Caco-2 (cell line): ENCODE data around the gene FHIT. TPM values are rescaled to one million over a fixed set of nuclear protein-coding genes. Genes with fewer than 3 reads are reported as not detected.

Source experiments
- BruUV-seq: library from RNA; stranded (reverse); fragments of 400-500 nt; replicated peaks from 2 replicates; lab custom pipeline; 2021; lab: Mats Ljungman, UMichigan
- CTCF ChIA-PET: fragments of 300-600 bp; sonication (Branson Sonifier 250); formaldehyde crosslinking; loops from one replicate; lab custom pipeline; 2022; ENCODE audit warnings: antibody characterized with exemption; lab: Charles Lee
- POLR2A ChIA-PET: fragments of 300-600 bp; sonication (Branson Sonifier 250); formaldehyde crosslinking; loops from one replicate; lab custom pipeline; 2022; ENCODE audit warnings: antibody characterized with exemption; lab: Charles Lee
- DNase-seq, 2 experiments: peaks; one replicate each; pipeline versions ENCODE4 v3.0.0 to v3.0.0-alpha.2; 2020 to 2022
- H3K27me3 ChIP-seq: replicated peaks from 2 replicates; pipeline ENCODE4 v1.6.0; 2011; ENCODE audit warnings: low read length; ENCODE audit not compliant: control insufficient read depth, insufficient read depth
- H3K36me3 ChIP-seq: 2 replicates; pipeline ENCODE4 v1.5.1; 2011; ENCODE audit warnings: low read length; ENCODE audit not compliant: control insufficient read depth, insufficient read depth
- H3K4me1 ChIP-seq: fragments of 250-450 bp; sonication (Bioruptor Pico); 2 replicates; pipeline ENCODE4 v1.5.1; 2020; ENCODE audit warnings: mild to moderate bottlenecking
- H3K4me3 ChIP-seq: 2 replicates; pipeline ENCODE4 v1.5.1; 2011; ENCODE audit warnings: low read depth, mild to moderate bottlenecking, control low read depth, low read length
- H3K9me3 ChIP-seq: fragments of 250-450 bp; sonication (Bioruptor Pico); 2 replicates; pipeline ENCODE4 v1.5.1; 2020; ENCODE audit warnings: mild to moderate bottlenecking, moderate library complexity
- H3K27ac Mint-ChIP-seq: one replicate; pipeline ENCODE4 v1.8.0; 2022; ENCODE audit warnings: mixed read lengths; ENCODE audit not compliant: unreplicated experiment
- H3K27me3 Mint-ChIP-seq: one replicate; pipeline ENCODE4 v1.8.0; 2022; ENCODE audit warnings: mixed read lengths; ENCODE audit not compliant: insufficient read depth, unreplicated experiment
- H3K36me3 Mint-ChIP-seq: one replicate; pipeline ENCODE4 v1.8.0; 2022; ENCODE audit warnings: mild to moderate bottlenecking, mixed read lengths; ENCODE audit not compliant: insufficient read depth, unreplicated experiment
- H3K4me1 Mint-ChIP-seq: one replicate; pipeline ENCODE4 v1.8.0; 2022; ENCODE audit warnings: low read depth, mixed read lengths; ENCODE audit not compliant: unreplicated experiment
- H3K4me3 Mint-ChIP-seq: one replicate; pipeline ENCODE4 v1.8.0; 2022; ENCODE audit warnings: mild to moderate bottlenecking, moderate library complexity, mixed read lengths; ENCODE audit not compliant: unreplicated experiment
- H3K9me3 Mint-ChIP-seq: one replicate; pipeline ENCODE4 v1.8.0; 2022; ENCODE audit warnings: mixed read lengths; ENCODE audit not compliant: unreplicated experiment
- CTCF ChIP-seq, 2 experiments: fragments of 200-600 bp in 1 of 2; IDR thresholded peaks; 1 replicate in 1 of 2; 2 replicates in 1 of 2; pipeline versions ENCODE4 v1.5.1 to v1.8.0; 2011 to 2022; ENCODE audit warnings: antibody characterized with exemption in 1 of 2, control low read depth in 1 of 2, inconsistent platforms in 1 of 2, low read depth in 1 of 2, low read length in 1 of 2, mild to moderate bottlenecking in 1 of 2, moderate library complexity in 1 of 2; ENCODE audit not compliant: insufficient read depth in 1 of 2, severe bottlenecking in 1 of 2, unreplicated experiment in 1 of 2
- intact Hi-C: fragments of 100-400 bp; cut with micrococcal nuclease; formaldehyde crosslinking; loops from one replicate; pipeline ENCODE4 v1.10.0; 2022; ENCODE audit not compliant: unreplicated experiment
- total RNA-seq: library from RNA; stranded (reverse); gene quantifications from 2 replicates; pipeline ENCODE4 v1.2.3, GENCODE V29; 2022

FHIT gene
- total RNA-seq, 1 experiment from 2014 or later = 8.3 TPM

DNA sequence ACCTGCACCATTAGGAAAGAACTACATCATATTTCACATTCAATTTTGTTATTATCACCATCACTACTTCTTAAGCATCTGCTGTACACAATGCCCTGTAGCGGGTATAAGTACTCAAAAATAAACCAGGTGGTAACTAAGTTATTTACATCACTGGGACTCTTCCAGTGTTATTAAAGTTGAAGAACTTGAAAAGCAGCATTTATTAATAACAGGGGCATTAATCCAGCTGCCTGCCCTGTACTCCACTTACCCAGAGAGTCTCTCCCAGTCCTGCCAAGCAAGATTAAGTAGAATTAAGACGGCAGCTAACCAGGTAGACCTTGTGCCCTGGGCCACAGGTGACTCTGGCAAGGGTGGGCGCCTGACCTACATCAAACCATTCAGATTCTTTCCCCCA is 65.2 kb downstream of the FHIT start:
- ChIA-PET CTCF (no interaction called here), POLR2A (no interaction called here)
- Mint-ChIP-seq H3K27me3 (no peaks in the 10 kb centered on the region), H3K36me3 (no peaks in the 10 kb centered on the region), H3K4me3 (no peak overlapping the region), H3K4me1 (peaks cover 8% of the 10 kb centered on the region), H3K9me3 (no peaks in the 10 kb centered on the region), H3K27ac (no peak overlapping the region)
- no TSS peak for BruUV-seq
- Histone ChIP-seq H3K4me3 (no peak overlapping the region), H3K36me3 (no peaks in the 10 kb centered on the region), H3K4me1 (peaks cover 4% of the 10 kb centered on the region; the same call in 1 of the 2 replicates), H3K27me3 (no peaks in the 10 kb centered on the region), H3K9me3 (no peaks in the 10 kb centered on the region)
- no peak for DNase-seq
- intact Hi-C loops = no loop called here
- no peak for TF ChIP-seq CTCF (IDR thresholded peaks at IDR 0.05; ENCODE audit: insufficient read depth in 1 of 2, low read depth in 1 of 2, low read length in 1 of 2, severe bottlenecking in 1 of 2, unreplicated experiment in 1 of 2)

DNA sequence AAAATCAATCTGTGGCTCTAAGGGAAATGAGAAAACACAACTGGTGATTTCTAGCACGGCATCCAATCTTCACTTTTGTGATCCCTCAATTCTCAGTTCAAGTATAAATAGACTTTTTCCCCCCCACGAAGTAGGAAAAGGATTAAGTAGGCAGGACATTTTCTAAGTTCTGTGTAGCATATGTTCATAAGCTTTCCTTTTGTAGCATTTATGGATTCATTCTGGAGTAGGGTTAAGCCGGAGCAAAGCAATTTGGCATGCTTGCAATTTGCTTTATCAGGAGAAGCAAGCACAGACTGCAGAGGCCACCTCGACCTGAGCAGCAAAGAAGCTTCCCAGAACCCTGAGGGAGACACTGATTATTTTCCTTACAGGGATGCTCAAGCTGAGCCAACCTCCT is 66.3 kb downstream of the FHIT start:
- no peaks in the 10 kb centered on the region for H3K9me3 ChIP-seq
- H3K36me3 ChIP-seq = no peaks in the 10 kb centered on the region
- ChIA-PET POLR2A (no interaction called here), CTCF (no interaction called here)
- BruUV-seq = no TSS peak
- H3K4me1 Mint-ChIP-seq = peaks cover 8% of the 10 kb centered on the region
- intact Hi-C loops = no loop called here
- H3K4me1 ChIP-seq = peaks cover 4% of the 10 kb centered on the region; the same call in 1 of the 2 replicates
- H3K4me3 ChIP-seq = no peak overlapping the region
- H3K27me3 ChIP-seq = no peaks in the 10 kb centered on the region
- H3K4me3 Mint-ChIP-seq = no peak overlapping the region
- DNase-seq = no peak
- no peak overlapping the region for H3K27ac Mint-ChIP-seq
- H3K27me3 Mint-ChIP-seq = no peaks in the 10 kb centered on the region
- H3K9me3 Mint-ChIP-seq = no peaks in the 10 kb centered on the region
- no peaks in the 10 kb centered on the region for H3K36me3 Mint-ChIP-seq
- TF ChIP-seq CTCF (IDR thresholded peaks at IDR 0.05; ENCODE audit: insufficient read depth in 1 of 2, low read depth in 1 of 2, low read length in 1 of 2, severe bottlenecking in 1 of 2, unreplicated experiment in 1 of 2) = no peak

GRCh38 chr3:61182662-61183061 is 68.6 kb downstream of the FHIT start:
- Histone ChIP-seq H3K9me3 (no peaks in the 10 kb centered on the region), H3K4me1 (peaks cover 4% of the 10 kb centered on the region; the same call in 1 of the 2 replicates), H3K36me3 (no peaks in the 10 kb centered on the region), H3K27me3 (no peaks in the 10 kb centered on the region), H3K4me3 (no peak overlapping the region)
- Mint-ChIP-seq H3K4me3 (no peak overlapping the region), H3K4me1 (peaks cover 8% of the 10 kb centered on the region), H3K27ac (no peak overlapping the region), H3K36me3 (no peaks in the 10 kb centered on the region), H3K9me3 (no peaks in the 10 kb centered on the region), H3K27me3 (no peaks in the 10 kb centered on the region)
- no peak for DNase-seq
- BruUV-seq = no TSS peak
- intact Hi-C loops = no loop called here
- TF ChIP-seq CTCF (IDR thresholded peaks at IDR 0.05; ENCODE audit: insufficient read depth in 1 of 2, low read depth in 1 of 2, low read length in 1 of 2, severe bottlenecking in 1 of 2, unreplicated experiment in 1 of 2) = no peak
- CTCF ChIA-PET = no interaction called here
- POLR2A ChIA-PET = no interaction called here
